HUES64 (cell line): ENCODE results near the gene TMEM108.

Experiments used
- H3K27ac ChIP-seq: 2 replicates; pipeline ENCODE4 v1.7.0; 2013; ENCODE audit warnings: low read depth, low read length, inconsistent platforms
- H3K27me3 ChIP-seq: 2 replicates; pipeline ENCODE4 v1.6.1; 2013; ENCODE audit warnings: mild to moderate bottlenecking, low read length; ENCODE audit not compliant: insufficient read depth
- H3K36me3 ChIP-seq: 2 replicates; pipeline ENCODE4 v1.6.1; 2013; ENCODE audit warnings: mild to moderate bottlenecking, low read length; ENCODE audit not compliant: insufficient read depth
- H3K4me1 ChIP-seq: 2 replicates; pipeline ENCODE4 v1.6.1; 2013; ENCODE audit warnings: mild to moderate bottlenecking, low read length, moderate library complexity; ENCODE audit not compliant: insufficient read depth
- H3K4me3 ChIP-seq: 2 replicates; pipeline ENCODE4 v1.5.1; 2013; ENCODE audit warnings: mild to moderate bottlenecking, low read length, moderate library complexity
- H3K9ac ChIP-seq: 2 replicates; pipeline ENCODE4 v1.6.1; 2013; ENCODE audit warnings: mild to moderate bottlenecking, low read depth, low read length
- H3K9me3 ChIP-seq: 2 replicates; pipeline ENCODE4 v1.6.1; 2013; ENCODE audit warnings: low read depth, low read length; ENCODE audit not compliant: insufficient read depth
- WGBS: fragments of 150-250, 120-280 bp; methylation state at CpG from one replicate; pipeline ENCODE4 v1.1.7; 2013; ENCODE audit warnings: missing lambda C conversion rate; 5-methylcytosine and 5-hydroxymethylcytosine counted together

The TMEM108 gene

DNA sequence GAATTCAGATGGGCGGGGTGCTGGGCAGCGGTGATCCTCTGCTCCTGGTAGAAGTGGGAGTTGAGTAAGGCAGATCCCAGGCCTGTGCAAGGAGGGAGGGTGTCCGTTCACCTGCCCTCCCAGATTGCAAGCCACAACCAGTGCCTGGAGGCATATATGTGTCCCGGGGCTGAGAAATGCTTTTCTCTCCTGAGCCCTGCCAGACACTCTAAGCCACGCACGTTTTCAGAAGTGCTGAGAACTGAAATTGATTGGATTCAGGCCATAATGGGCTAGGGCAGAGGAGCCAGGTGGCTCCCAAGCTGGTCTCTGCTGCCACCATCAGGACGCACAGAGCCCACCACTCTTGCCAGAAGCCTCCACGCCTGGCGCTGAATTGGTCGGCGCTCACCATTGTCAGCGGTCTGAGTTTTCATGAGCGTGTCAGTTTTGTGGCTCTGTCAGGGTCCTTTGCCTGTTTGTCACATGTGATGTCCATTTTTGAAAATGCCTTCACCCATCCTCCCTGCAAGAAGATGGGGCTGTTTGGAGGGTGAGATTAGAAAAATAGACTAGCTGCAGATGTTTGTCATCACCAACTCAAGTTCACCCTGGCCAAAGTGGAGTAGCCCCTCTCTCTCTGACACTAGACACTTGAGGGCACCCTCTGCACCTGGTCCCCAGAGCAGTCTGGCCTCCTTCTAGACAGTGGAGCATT, 346.3 kb downstream of the TMEM108 start:
- no peaks in the 10 kb centered on the region for H3K36me3 ChIP-seq

DNA sequence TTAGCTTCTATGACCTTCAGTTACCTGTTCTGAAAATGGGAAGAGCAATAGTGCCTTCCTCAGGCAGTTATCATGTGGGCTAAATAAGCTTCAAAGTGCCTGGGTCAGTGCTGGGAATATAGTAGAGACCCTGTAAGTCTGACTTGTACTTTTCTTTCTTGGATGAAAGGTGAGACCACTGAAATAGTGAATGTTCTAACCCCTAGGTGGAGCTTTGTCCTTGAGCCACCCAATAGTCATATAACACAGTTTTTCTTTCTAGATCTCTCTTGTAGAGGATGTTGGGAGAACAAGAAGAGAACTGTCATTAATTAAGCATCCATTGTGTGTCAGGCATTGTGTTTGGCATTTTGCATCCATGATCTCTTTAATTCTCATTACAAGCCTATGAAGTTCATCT, 348.7 kb downstream of the TMEM108 start:
- Histone ChIP-seq H3K36me3 (no peaks in the 10 kb centered on the region), H3K9me3 (no peaks in the 10 kb centered on the region), H3K27me3 (no peaks in the 10 kb centered on the region), H3K4me1 (0 out of 2 replicates have a peak, but pooled peaks cover 2% of the 10 kb centered on the region), H3K27ac (no peak overlapping the region), H3K4me3 (no peak overlapping the region), H3K9ac (no peak overlapping the region)

More for the DNA sequence above, 346.3 kb downstream of the TMEM108 start:
- Histone ChIP-seq H3K4me3 (no peak overlapping the region), H3K4me1 (0 out of 2 replicates have a peak, but pooled peaks cover 2% of the 10 kb centered on the region), H3K27me3 (no peaks in the 10 kb centered on the region), H3K9ac (no peak overlapping the region), H3K27ac (no peak overlapping the region), H3K9me3 (no peaks in the 10 kb centered on the region)
- WGBS, result 34% methylated on average over 13 of the region's 13 CpGs

DNA sequence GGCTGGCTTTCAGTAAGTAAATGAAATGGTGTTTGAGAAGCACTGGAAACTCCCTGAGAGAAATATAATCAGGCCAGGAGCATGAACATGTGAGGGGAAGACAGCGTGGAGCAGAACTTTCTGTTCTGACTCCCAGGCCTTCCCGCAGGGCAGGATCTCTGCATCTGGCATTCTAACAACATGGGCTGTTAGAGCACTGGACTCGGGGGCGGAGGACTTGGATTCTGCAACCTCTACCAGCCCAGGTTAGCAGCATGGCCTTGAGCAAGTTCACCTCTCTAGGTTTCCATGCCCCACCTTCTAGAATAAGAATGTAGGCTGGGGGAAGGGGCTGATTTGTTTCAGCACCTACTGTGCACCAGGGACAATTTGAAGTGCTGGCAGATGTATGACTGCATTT, 349.1 kb downstream of the TMEM108 start:
- no peaks in the 10 kb centered on the region for H3K36me3 ChIP-seq
- WGBS, result 89% methylated on average over 4 of the region's 4 CpGs
- no peak overlapping the region for H3K27ac ChIP-seq
- no peaks in the 10 kb centered on the region for H3K9me3 ChIP-seq
- no peaks in the 10 kb centered on the region for H3K27me3 ChIP-seq
- no peak overlapping the region for H3K4me3 ChIP-seq
- no peak overlapping the region for H3K9ac ChIP-seq
- H3K4me1 ChIP-seq, result 0 out of 2 replicates have a peak, but pooled peaks cover 2% of the 10 kb centered on the region

- H3K27me3 ChIP-seq, result no peaks in the 10 kb centered on the region
- no peak overlapping the region for H3K9ac ChIP-seq
- no peak overlapping the region for H3K27ac ChIP-seq
- no peaks in the 10 kb centered on the region for H3K9me3 ChIP-seq
- no peak overlapping the region for H3K4me3 ChIP-seq
- 93% methylated on average over 4 of the region's 4 CpGs for WGBS
- H3K36me3 ChIP-seq, result no peaks in the 10 kb centered on the region
- 0 out of 2 replicates have a peak, but pooled peaks cover 2% of the 10 kb centered on the region for H3K4me1 ChIP-seq
Measured at GRCh38 chr3:133388696-133389395, 350.7 kb downstream of the TMEM108 start.

GRCh38 chr3:133390715-133391114, 352.5 kb downstream of the TMEM108 start:
- H3K4me1 ChIP-seq, result no peaks in the 10 kb centered on the region
- no peak overlapping the region for H3K9ac ChIP-seq
- H3K4me3 ChIP-seq, result no peak overlapping the region
- H3K9me3 ChIP-seq, result no peaks in the 10 kb centered on the region
- no peaks in the 10 kb centered on the region for H3K27me3 ChIP-seq
- no peak overlapping the region for H3K27ac ChIP-seq
- no peaks in the 10 kb centered on the region for H3K36me3 ChIP-seq
- 91% methylated on average over 4 of the region's 4 CpGs for WGBS

GRCh38 chr3:133393204-133393603, 355.0 kb downstream of the TMEM108 start:
- no peaks in the 10 kb centered on the region for H3K27me3 ChIP-seq
- no peaks in the 10 kb centered on the region for H3K4me1 ChIP-seq
- 93% methylated on average over 1 of the region's 1 CpG for WGBS
- H3K36me3 ChIP-seq, result no peaks in the 10 kb centered on the region
- no peak overlapping the region for H3K4me3 ChIP-seq
- H3K9ac ChIP-seq, result no peak overlapping the region
- H3K9me3 ChIP-seq, result no peaks in the 10 kb centered on the region
- no peak overlapping the region for H3K27ac ChIP-seq

- Histone ChIP-seq H3K4me1 (no peaks in the 10 kb centered on the region), H3K9ac (no peak overlapping the region), H3K4me3 (no peak overlapping the region), H3K36me3 (no peaks in the 10 kb centered on the region), H3K27ac (no peak overlapping the region), H3K27me3 (no peaks in the 10 kb centered on the region), H3K9me3 (no peaks in the 10 kb centered on the region)
- 92% methylated on average over 6 of the region's 7 CpGs for WGBS
Measured at GRCh38 chr3:133393691-133394474, 355.7 kb downstream of the TMEM108 start.

DNA sequence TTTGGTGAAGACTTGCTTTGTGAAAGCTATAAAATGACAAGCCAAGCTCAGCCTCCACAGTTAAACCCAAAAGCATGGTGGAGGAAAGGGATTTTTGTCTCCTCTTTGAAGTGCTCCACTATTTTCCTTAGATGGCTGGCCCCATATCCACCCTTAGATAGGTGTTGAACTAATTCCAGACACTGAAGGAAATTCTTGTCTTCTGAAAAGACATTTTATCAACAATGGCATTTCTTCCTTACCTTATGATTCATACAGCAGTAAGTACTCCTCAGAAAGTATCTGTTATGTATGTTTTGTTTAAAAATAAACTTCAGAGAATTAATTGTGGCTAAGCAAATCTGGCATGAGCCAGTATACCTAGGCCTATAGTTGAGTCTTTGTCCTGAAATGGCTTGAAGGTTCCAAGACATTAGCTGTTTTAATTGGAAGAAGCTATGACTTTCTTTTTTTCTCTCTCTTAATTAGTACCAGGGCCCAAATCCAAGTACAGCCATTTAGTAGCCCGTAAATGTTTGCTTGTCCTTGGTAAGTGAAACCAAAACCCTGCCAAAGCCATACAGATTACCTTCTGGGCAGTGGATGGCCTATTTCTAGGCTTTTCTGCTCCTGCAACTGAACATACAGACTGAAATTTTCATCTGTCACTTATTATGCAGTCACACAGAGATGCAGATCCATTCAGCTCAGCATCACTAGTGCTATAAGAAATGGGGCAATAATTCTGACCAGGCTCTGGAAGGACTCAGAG, 356.5 kb downstream of the TMEM108 start:
- no peaks in the 10 kb centered on the region for H3K9me3 ChIP-seq
- no peak overlapping the region for H3K27ac ChIP-seq
- WGBS, result 89% methylated on average over 1 of the region's 1 CpG
- H3K4me3 ChIP-seq, result no peak overlapping the region
- H3K9ac ChIP-seq, result no peak overlapping the region
- H3K36me3 ChIP-seq, result no peaks in the 10 kb centered on the region
- no peaks in the 10 kb centered on the region for H3K27me3 ChIP-seq
- no peaks in the 10 kb centered on the region for H3K4me1 ChIP-seq

DNA sequence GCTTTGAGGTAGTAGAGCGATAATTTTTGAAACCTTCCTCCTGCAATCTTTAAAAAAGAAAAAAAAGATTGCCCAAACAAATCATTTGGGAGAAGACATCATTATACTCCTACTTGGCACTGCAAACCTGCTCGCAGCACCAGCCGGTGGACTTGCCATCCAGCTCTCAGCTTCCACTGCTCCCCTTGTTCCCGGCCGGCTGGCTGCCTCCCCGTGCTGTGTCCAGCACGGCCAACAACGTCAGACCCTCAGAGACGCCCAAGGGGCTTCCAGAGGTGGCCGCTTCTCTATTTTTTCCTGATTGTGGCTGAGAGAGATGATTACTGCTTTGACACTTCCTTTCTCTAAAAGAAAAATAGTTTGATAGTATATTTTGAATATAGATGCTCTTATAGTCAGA, 358.7 kb downstream of the TMEM108 start:
- H3K9ac ChIP-seq, result no peak overlapping the region
- H3K27me3 ChIP-seq, result no peaks in the 10 kb centered on the region
- H3K9me3 ChIP-seq, result no peaks in the 10 kb centered on the region
- no peak overlapping the region for H3K4me3 ChIP-seq
- no peaks in the 10 kb centered on the region for H3K36me3 ChIP-seq
- WGBS, result 96% methylated on average over 10 of the region's 10 CpGs
- H3K4me1 ChIP-seq, result no peaks in the 10 kb centered on the region
- no peak overlapping the region for H3K27ac ChIP-seq

GRCh38 chr3:133400006-133400515, 361.9 kb downstream of the TMEM108 start, which contains the start of gene BFSP2:
BFSP2 (plus strand) TSS chr3:133400056; CDS start chr3:133400084, 28 bp downstream.
- Histone ChIP-seq H3K4me1 (peaks cover 6% of the 10 kb centered on the region), H3K9me3 (no peaks in the 10 kb centered on the region), H3K4me3 (no peak within 1 kb of the TSS), H3K27me3 (no peaks in the 10 kb centered on the region), H3K36me3 (no peaks in the 10 kb centered on the region), H3K27ac (no peak within 1 kb of the TSS), H3K9ac (no peak within 1 kb of the TSS)
- WGBS, result 95% methylated on average over 15 of the region's 15 CpGs
